Uterus (tissue), 2 donors: ENCODE results near the gene SLC35F1.

Source experiments
- CTCF ChIP-seq, 4 experiments: fragments of 200-600 bp in 2 of 4; fragments of 450-650 bp in 2 of 4; sonication (generic) in 2 of 4; IDR thresholded peaks; one replicate each; pipeline ENCODE4 v1.5.1; 2016 to 2019; ENCODE audit warnings: antibody characterized with exemption in 4 of 4, mild to moderate bottlenecking in 2 of 4, moderate library complexity in 1 of 4
- POLR2A ChIP-seq, 2 donors: fragments of 450-650 bp; IDR thresholded peaks; one replicate each; pipeline ENCODE4 v1.6.1; 2016; ENCODE audit warnings: antibody characterized with exemption in 2 of 2, mild to moderate bottlenecking in 1 of 2, moderate library complexity in 1 of 2

GRCh38 chr6:118313762-118314161, 406.7 kb downstream of the SLC35F1 start:
- TF ChIP-seq CTCF (IDR thresholded peaks at IDR 0.05): no peak
- no peak for TF ChIP-seq POLR2A (IDR thresholded peaks at IDR 0.05)
